ENCODE data around the gene KCNG2.

DNA sequence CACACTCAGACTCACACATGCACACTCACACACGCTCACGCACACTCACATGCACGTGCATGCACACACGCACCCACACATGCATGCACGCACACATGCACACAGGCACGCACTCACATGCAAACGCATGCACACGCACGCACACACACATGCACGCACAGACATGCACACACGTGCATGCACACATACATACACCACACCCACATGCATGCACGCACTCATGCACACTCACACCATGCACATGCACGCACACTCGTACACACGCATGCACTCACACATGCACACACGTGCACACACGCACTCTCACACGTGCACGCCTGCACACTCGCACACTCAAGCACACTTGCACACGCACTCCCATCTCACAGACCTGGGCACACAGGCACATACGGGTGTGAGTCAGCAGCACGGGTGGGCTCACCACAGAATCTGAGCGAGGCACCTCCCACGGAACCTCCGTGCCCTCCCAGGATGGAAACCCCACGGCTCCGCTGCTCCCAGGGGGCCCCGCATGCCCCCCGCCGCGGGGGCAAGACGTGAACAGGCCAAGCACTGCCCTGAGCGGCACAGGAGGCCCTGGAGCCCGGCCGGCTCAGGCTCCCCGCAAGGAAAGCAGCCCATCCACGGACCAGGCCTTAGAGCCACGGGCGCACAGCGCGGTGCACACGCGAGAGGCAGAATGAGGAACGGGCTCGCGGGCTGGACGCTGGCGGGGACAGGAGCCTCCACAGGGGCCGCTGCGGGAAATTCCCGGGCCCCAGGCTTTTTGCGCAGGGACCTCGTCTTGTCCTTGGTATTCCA, 8.4 kb upstream of the KCNG2 start:
- no peak for TF ChIP-seq ZNF555 (tag by site-specific recombination; conservative IDR thresholded peaks at IDR 0.05)
- TF ChIP-seq CTCF (tag by site-specific recombination; IDR thresholded peaks at IDR 0.05): 0 out of 2 replicates have a peak, but pooled peaks have one; percentile 15
- TF ChIP-seq, protein P1, sequence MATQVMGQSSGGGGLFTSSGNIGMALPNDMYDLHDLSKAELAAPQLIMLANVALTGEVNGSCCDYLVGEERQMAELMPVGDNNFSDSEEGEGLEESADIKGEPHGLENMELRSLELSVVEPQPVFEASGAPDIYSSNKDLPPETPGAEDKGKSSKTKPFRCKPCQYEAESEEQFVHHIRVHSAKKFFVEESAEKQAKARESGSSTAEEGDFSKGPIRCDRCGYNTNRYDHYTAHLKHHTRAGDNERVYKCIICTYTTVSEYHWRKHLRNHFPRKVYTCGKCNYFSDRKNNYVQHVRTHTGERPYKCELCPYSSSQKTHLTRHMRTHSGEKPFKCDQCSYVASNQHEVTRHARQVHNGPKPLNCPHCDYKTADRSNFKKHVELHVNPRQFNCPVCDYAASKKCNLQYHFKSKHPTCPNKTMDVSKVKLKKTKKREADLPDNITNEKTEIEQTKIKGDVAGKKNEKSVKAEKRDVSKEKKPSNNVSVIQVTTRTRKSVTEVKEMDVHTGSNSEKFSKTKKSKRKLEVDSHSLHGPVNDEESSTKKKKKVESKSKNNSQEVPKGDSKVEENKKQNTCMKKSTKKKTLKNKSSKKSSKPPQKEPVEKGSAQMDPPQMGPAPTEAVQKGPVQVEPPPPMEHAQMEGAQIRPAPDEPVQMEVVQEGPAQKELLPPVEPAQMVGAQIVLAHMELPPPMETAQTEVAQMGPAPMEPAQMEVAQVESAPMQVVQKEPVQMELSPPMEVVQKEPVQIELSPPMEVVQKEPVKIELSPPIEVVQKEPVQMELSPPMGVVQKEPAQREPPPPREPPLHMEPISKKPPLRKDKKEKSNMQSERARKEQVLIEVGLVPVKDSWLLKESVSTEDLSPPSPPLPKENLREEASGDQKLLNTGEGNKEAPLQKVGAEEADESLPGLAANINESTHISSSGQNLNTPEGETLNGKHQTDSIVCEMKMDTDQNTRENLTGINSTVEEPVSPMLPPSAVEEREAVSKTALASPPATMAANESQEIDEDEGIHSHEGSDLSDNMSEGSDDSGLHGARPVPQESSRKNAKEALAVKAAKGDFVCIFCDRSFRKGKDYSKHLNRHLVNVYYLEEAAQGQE (tag by site-specific recombination; IDR thresholded peaks at IDR 0.05): no peak
- TF ChIP-seq ZNF24 (tag by site-specific recombination; IDR thresholded peaks at IDR 0.05): no peak
- TF ChIP-seq ZSCAN18 (tag by site-specific recombination; IDR thresholded peaks at IDR 0.05): no peak
- TF ChIP-seq, protein P2, sequence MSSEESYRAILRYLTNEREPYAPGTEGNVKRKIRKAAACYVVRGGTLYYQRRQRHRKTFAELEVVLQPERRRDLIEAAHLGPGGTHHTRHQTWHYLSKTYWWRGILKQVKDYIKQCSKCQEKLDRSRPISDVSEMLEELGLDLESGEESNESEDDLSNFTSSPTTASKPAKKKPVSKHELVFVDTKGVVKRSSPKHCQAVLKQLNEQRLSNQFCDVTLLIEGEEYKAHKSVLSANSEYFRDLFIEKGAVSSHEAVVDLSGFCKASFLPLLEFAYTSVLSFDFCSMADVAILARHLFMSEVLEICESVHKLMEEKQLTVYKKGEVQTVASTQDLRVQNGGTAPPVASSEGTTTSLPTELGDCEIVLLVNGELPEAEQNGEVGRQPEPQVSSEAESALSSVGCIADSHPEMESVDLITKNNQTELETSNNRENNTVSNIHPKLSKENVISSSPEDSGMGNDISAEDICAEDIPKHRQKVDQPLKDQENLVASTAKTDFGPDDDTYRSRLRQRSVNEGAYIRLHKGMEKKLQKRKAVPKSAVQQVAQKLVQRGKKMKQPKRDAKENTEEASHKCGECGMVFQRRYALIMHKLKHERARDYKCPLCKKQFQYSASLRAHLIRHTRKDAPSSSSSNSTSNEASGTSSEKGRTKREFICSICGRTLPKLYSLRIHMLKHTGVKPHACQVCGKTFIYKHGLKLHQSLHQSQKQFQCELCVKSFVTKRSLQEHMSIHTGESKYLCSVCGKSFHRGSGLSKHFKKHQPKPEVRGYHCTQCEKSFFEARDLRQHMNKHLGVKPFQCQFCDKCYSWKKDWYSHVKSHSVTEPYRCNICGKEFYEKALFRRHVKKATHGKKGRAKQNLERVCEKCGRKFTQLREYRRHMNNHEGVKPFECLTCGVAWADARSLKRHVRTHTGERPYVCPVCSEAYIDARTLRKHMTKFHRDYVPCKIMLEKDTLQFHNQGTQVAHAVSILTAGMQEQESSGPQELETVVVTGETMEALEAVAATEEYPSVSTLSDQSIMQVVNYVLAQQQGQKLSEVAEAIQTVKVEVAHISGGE (tag by site-specific recombination; conservative IDR thresholded peaks at IDR 0.05; ENCODE audit: low read depth): no peak
- TF ChIP-seq, protein P3, sequence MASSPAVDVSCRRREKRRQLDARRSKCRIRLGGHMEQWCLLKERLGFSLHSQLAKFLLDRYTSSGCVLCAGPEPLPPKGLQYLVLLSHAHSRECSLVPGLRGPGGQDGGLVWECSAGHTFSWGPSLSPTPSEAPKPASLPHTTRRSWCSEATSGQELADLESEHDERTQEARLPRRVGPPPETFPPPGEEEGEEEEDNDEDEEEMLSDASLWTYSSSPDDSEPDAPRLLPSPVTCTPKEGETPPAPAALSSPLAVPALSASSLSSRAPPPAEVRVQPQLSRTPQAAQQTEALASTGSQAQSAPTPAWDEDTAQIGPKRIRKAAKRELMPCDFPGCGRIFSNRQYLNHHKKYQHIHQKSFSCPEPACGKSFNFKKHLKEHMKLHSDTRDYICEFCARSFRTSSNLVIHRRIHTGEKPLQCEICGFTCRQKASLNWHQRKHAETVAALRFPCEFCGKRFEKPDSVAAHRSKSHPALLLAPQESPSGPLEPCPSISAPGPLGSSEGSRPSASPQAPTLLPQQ (tag by site-specific recombination; IDR thresholded peaks at IDR 0.05): no peak
- TF ChIP-seq ZBTB21 (tag by site-specific recombination; IDR thresholded peaks at IDR 0.05): no peak
- no peak for TF ChIP-seq SALL2 (tag by site-specific recombination; IDR thresholded peaks at IDR 0.05; ENCODE audit: borderline replicate concordance)
- TF ChIP-seq TCF7L2 (IDR thresholded peaks at IDR 0.05; ENCODE audit: borderline replicate concordance, low read depth, low read length): no peak
- no peak for TF ChIP-seq ZEB2 (tag by site-specific recombination; IDR thresholded peaks at IDR 0.05)
- no peak for TF ChIP-seq YY1 (tag by site-specific recombination; IDR thresholded peaks at IDR 0.05)
